Measurements from ENCODE around the gene AUP1.

GRCh38 chr2:74530239-74531187 is 1.0 kb upstream of the AUP1 start:
- TF ChIP-seq, protein P1, sequence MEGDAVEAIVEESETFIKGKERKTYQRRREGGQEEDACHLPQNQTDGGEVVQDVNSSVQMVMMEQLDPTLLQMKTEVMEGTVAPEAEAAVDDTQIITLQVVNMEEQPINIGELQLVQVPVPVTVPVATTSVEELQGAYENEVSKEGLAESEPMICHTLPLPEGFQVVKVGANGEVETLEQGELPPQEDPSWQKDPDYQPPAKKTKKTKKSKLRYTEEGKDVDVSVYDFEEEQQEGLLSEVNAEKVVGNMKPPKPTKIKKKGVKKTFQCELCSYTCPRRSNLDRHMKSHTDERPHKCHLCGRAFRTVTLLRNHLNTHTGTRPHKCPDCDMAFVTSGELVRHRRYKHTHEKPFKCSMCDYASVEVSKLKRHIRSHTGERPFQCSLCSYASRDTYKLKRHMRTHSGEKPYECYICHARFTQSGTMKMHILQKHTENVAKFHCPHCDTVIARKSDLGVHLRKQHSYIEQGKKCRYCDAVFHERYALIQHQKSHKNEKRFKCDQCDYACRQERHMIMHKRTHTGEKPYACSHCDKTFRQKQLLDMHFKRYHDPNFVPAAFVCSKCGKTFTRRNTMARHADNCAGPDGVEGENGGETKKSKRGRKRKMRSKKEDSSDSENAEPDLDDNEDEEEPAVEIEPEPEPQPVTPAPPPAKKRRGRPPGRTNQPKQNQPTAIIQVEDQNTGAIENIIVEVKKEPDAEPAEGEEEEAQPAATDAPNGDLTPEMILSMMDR (IDR thresholded peaks at IDR 0.05; ENCODE audit: insufficient read depth, low read length, poor library complexity, severe bottlenecking): no peak
- TF ChIP-seq EZH2phosphoT487 (conservative IDR thresholded peaks at IDR 0.05; ENCODE audit: low read length): no peak
